PC-9 (cell line): ENCODE data around the gene NTF3. TPM values are rescaled to one million over a fixed set of nuclear protein-coding genes. Genes with fewer than 3 reads are reported as not detected.

ENCODE experiments used
- BruUV-seq: library from RNA; stranded (reverse); fragments of 400-500 nt; replicated peaks from 2 replicates; lab custom pipeline; 2021; lab: Mats Ljungman, UMichigan
- CTCF ChIA-PET: fragments of 300-600 bp; sonication (Branson Sonifier 250); formaldehyde crosslinking; loops from one replicate; lab custom pipeline; 2022; ENCODE audit warnings: antibody characterized with exemption; lab: Charles Lee
- POLR2A ChIA-PET: fragments of 300-600 bp; sonication (Branson Sonifier 250); formaldehyde crosslinking; loops from one replicate; lab custom pipeline; 2022; ENCODE audit warnings: antibody characterized with exemption; ENCODE audit not compliant: unreplicated experiment; lab: Charles Lee
- DNase-seq, 2 experiments: peaks; one replicate each; pipeline versions ENCODE4 v3.0.0 to v3.0.0-alpha.2; 2015 to 2022; ENCODE audit warnings: mixed read lengths in 1 of 2
- H2AFZ ChIP-seq: fragments of 200-600 bp; sonication (generic); 2 replicates; pipeline ENCODE4 v1.8.1; 2017; ENCODE audit warnings: antibody characterized with exemption
- H3F3A ChIP-seq: fragments of 200-600 bp; sonication (generic); 2 replicates; pipeline ENCODE4 v1.8.1; 2017; ENCODE audit warnings: antibody characterized with exemption, mild to moderate bottlenecking, low read depth; ENCODE audit not compliant: insufficient read depth
- H3K27ac ChIP-seq: fragments of 200-600 bp; sonication (generic); 2 replicates; pipeline ENCODE4 v1.6.1; 2016; ENCODE audit warnings: mixed run types
- H3K27me3 ChIP-seq: fragments of 200-600 bp; sonication (generic); 2 replicates; pipeline ENCODE4 v1.6.1; 2016; ENCODE audit warnings: low read depth, mixed run types; ENCODE audit not compliant: insufficient read depth
- H3K36me3 ChIP-seq: fragments of 200-600 bp; sonication (generic); 2 replicates; pipeline ENCODE4 v1.6.1; 2016; ENCODE audit warnings: low read depth, mixed run types
- H3K4me1 ChIP-seq: fragments of 200-600 bp; sonication (generic); replicated peaks from 2 replicates; pipeline ENCODE4 v1.6.1; 2016; ENCODE audit warnings: mixed run types; ENCODE audit not compliant: insufficient read depth
- H3K4me2 ChIP-seq: fragments of 200-600 bp; sonication (generic); 2 replicates; pipeline ENCODE4 v1.6.1; 2017; ENCODE audit warnings: mixed run types
- H3K4me3 ChIP-seq: fragments of 200-600 bp; sonication (generic); 2 replicates; pipeline ENCODE4 v1.6.1; 2016; ENCODE audit warnings: mixed run types
- H3K79me2 ChIP-seq: fragments of 200-600 bp; sonication (generic); 2 replicates; pipeline ENCODE4 v1.6.1; 2017; ENCODE audit warnings: low read depth, mixed run types
- H3K9me2 ChIP-seq: fragments of 200-600 bp; sonication (generic); 2 replicates; pipeline ENCODE4 v1.8.1; 2017; ENCODE audit warnings: mild to moderate bottlenecking; ENCODE audit not compliant: insufficient read depth
- H3K9me3 ChIP-seq: fragments of 200-600 bp; sonication (generic); 2 replicates; pipeline ENCODE4 v1.8.1; 2016; ENCODE audit warnings: low read depth; ENCODE audit not compliant: insufficient read depth
- H4K20me1 ChIP-seq: fragments of 200-600 bp; sonication (generic); 2 replicates; pipeline ENCODE4 v1.8.1; 2017; ENCODE audit not compliant: insufficient read depth
- CTCF ChIP-seq: fragments of 200-600 bp; sonication (generic); conservative IDR thresholded peaks from 2 replicates; pipeline ENCODE4 v1.6.1; 2017; ENCODE audit warnings: mixed run types, antibody characterized with exemption, mild to moderate bottlenecking, moderate library complexity
- EZH2 ChIP-seq: fragments of 200-600 bp; sonication (generic); IDR thresholded peaks from 2 replicates; pipeline ENCODE4 v1.8.0; 2017; ENCODE audit warnings: antibody characterized with exemption, low read depth
- intact Hi-C: fragments of 100-400 bp; cut with micrococcal nuclease; formaldehyde crosslinking; loops from one replicate; pipeline ENCODE4 v1.10.0; 2022; ENCODE audit not compliant: unreplicated experiment
- total RNA-seq: library from RNA; stranded (reverse); gene quantifications from 2 replicates; pipeline ENCODE4 v1.2.3, GENCODE V29; 2021

Gene NTF3
- total RNA-seq, 1 experiment from 2014 or later: not detected

GRCh38 chr12:5439788-5440300 lies 7.9 kb downstream of the NTF3 start:
- H3K9me2 ChIP-seq: no peaks in the 10 kb centered on the region
- BruUV-seq: no TSS peak
- H3K4me1 ChIP-seq: no peaks in the 10 kb centered on the region
- no peaks in the 10 kb centered on the region for H3K9me3 ChIP-seq
- ChIA-PET CTCF (no interaction called here), POLR2A (no interaction called here)
- no peak overlapping the region for H3K27ac ChIP-seq
- H3K4me3 ChIP-seq: no peak overlapping the region
- H2AFZ ChIP-seq: no peak overlapping the region
- no peak overlapping the region for H3K4me2 ChIP-seq
- DNase-seq: peak in 1 of 2 experiments; percentile 56
- H3F3A ChIP-seq: peaks cover 4% of the 10 kb centered on the region; the same call in 1 of the 2 replicates
- H4K20me1 ChIP-seq: no peaks in the 10 kb centered on the region
- intact Hi-C loops: loop anchor here (5.0 to 10.0 kb wide), 3 partner anchors 268 to 583 kb away; no protein-coding TSS in a partner anchor
- no peaks in the 10 kb centered on the region for H3K79me2 ChIP-seq
- peaks cover 17% of the 10 kb centered on the region for H3K27me3 ChIP-seq
- H3K36me3 ChIP-seq: no peaks in the 10 kb centered on the region
- TF ChIP-seq CTCF (no peak), EZH2 (no peak)

- Histone ChIP-seq H3K9me2 (no peaks in the 10 kb centered on the region), H3K4me2 (no peak overlapping the region), H3K4me1 (no peaks in the 10 kb centered on the region), H3K27ac (no peak overlapping the region), H3F3A (peaks cover 4% of the 10 kb centered on the region; the same call in 1 of the 2 replicates), H4K20me1 (no peaks in the 10 kb centered on the region), H3K9me3 (no peaks in the 10 kb centered on the region), H3K36me3 (no peaks in the 10 kb centered on the region), H2AFZ (no peak overlapping the region), H3K79me2 (no peaks in the 10 kb centered on the region), H3K27me3 (peaks cover 14% of the 10 kb centered on the region), H3K4me3 (no peak overlapping the region)
- no peak for TF ChIP-seq EZH2
- TF ChIP-seq CTCF: no peak
- CTCF ChIA-PET: no interaction called here
- POLR2A ChIA-PET: no interaction called here
- intact Hi-C loops: loop anchor here (5.0 to 10.0 kb wide), 3 partner anchors 269 to 584 kb away; no protein-coding TSS in a partner anchor
- no TSS peak for BruUV-seq
- DNase-seq: no peak
Measured at GRCh38 chr12:5440978-5441377, 9.1 kb downstream of the NTF3 start.

- Histone ChIP-seq H3K36me3 (no peaks in the 10 kb centered on the region), H3F3A (peaks cover 4% of the 10 kb centered on the region; the same call in 1 of the 2 replicates), H2AFZ (no peak overlapping the region), H3K79me2 (no peaks in the 10 kb centered on the region), H3K27ac (no peak overlapping the region), H3K27me3 (peaks cover 21% of the 10 kb centered on the region), H3K4me2 (no peak overlapping the region), H4K20me1 (no peaks in the 10 kb centered on the region), H3K4me3 (no peak overlapping the region), H3K4me1 (no peaks in the 10 kb centered on the region), H3K9me3 (no peaks in the 10 kb centered on the region), H3K9me2 (no peaks in the 10 kb centered on the region)
- BruUV-seq: no TSS peak
- TF ChIP-seq EZH2 (no peak), CTCF (no peak)
- ChIA-PET CTCF (no interaction called here), POLR2A (no interaction called here)
- peak; percentile 8 to 81 for DNase-seq
- intact Hi-C loops: loop anchor here (5.0 to 10.0 kb wide), 3 partner anchors 269 to 584 kb away; no protein-coding TSS in a partner anchor
Measured at GRCh38 chr12:5441497-5442236, 9.8 kb downstream of the NTF3 start.
